IMR-90 (cell line): ENCODE measurements around the gene LYRM4. TPM values are rescaled to one million over a fixed set of nuclear protein-coding genes. Genes with fewer than 3 reads are reported as not detected.

Experiments used
- ATAC-seq: fragments of 200-7000 bp; cut with Tn5 transposase; 2 replicates; pipeline ENCODE4 v1.9.1; 2020; ENCODE audit warnings: low read depth, mild to moderate bottlenecking, moderate library complexity
- BruUV-seq: library from RNA; stranded (reverse); fragments of 400-500 nt; replicated peaks from 2 replicates; lab custom pipeline; 2021; lab: Mats Ljungman, UMichigan
- CTCF ChIA-PET: fragments of 300-600 bp; formaldehyde crosslinking; extraction: SDS; loops from one replicate; lab custom pipeline; 2021; ENCODE audit warnings: antibody characterized with exemption; lab: Yijun Ruan, JAX
- POLR2A ChIA-PET: fragments of 300-600 bp; sonication (Branson Sonifier 250); formaldehyde crosslinking; loops from one replicate; lab custom pipeline; 2022; ENCODE audit warnings: antibody characterized with exemption; ENCODE audit not compliant: unreplicated experiment; lab: Charles Lee
- DNase-seq: peaks from one replicate; pipeline ENCODE4 v3.0.0; 2013
- H2AFZ ChIP-seq: replicated peaks from 2 replicates; pipeline ENCODE3; 2013; ENCODE audit warnings: low read length, mild to moderate bottlenecking; ENCODE audit not compliant: poor library complexity
- H2AK5ac ChIP-seq: 2 replicates; pipeline ENCODE4 v1.6.1; 2013; ENCODE audit warnings: low read depth, low read length, inconsistent platforms
- H2AK9ac ChIP-seq: replicated peaks from 2 replicates; pipeline ENCODE3; 2013; ENCODE audit warnings: mild to moderate bottlenecking, low read depth, low read length, moderate library complexity; ENCODE audit not compliant: poor library complexity
- H2BK120ac ChIP-seq: 2 replicates; pipeline ENCODE4 v1.6.1; 2013; ENCODE audit warnings: low read depth, low read length, inconsistent platforms
- H2BK15ac ChIP-seq: 3 replicates; pipeline ENCODE4 v1.6.1; 2013; ENCODE audit warnings: low read depth, low read length, inconsistent platforms
- H2BK20ac ChIP-seq: 2 replicates; pipeline ENCODE4 v1.6.1; 2013; ENCODE audit warnings: low read depth, mild to moderate bottlenecking, inconsistent platforms, low read length, moderate library complexity
- H2BK5ac ChIP-seq: 2 replicates; pipeline ENCODE4 v1.6.1; 2013; ENCODE audit warnings: mild to moderate bottlenecking, low read depth, low read length, inconsistent platforms; ENCODE audit not compliant: poor library complexity, severe bottlenecking
- H3K14ac ChIP-seq: replicated peaks from 2 replicates; pipeline ENCODE4 v1.6.1; 2013; ENCODE audit warnings: low read depth, low read length, inconsistent platforms
- H3K18ac ChIP-seq: 2 replicates; pipeline ENCODE4 v1.6.1; 2013; ENCODE audit warnings: low read depth, low read length, control low read depth
- H3K23ac ChIP-seq: 2 replicates; pipeline ENCODE4 v1.6.1; 2013; ENCODE audit warnings: low read depth, low read length, inconsistent platforms
- H3K27ac ChIP-seq: 2 replicates; pipeline ENCODE4 v1.5.1; 2013; ENCODE audit warnings: mild to moderate bottlenecking, control low read depth, low read length; ENCODE audit not compliant: insufficient read depth
- H3K27me3 ChIP-seq: 2 replicates; pipeline ENCODE4 v1.6.1; 2013; ENCODE audit warnings: low read length; ENCODE audit not compliant: control insufficient read depth, insufficient read depth
- H3K36me3 ChIP-seq: 2 replicates; pipeline ENCODE4 v1.6.1; 2013; ENCODE audit warnings: low read length, mixed read lengths; ENCODE audit not compliant: control insufficient read depth, insufficient read depth
- H3K4ac ChIP-seq: 2 replicates; pipeline ENCODE4 v1.6.1; 2013; ENCODE audit warnings: low read depth, low read length, inconsistent platforms
- H3K4me1 ChIP-seq: 2 replicates; pipeline ENCODE4 v1.6.1; 2013; ENCODE audit warnings: low read length, mixed read lengths; ENCODE audit not compliant: control insufficient read depth, insufficient read depth
- H3K4me2 ChIP-seq: 2 replicates; pipeline ENCODE4 v1.6.1; 2013; ENCODE audit warnings: low read depth, mild to moderate bottlenecking, control low read depth, low read length, moderate library complexity
- H3K4me3 ChIP-seq: 2 replicates; pipeline ENCODE4 v1.5.1; 2013; ENCODE audit warnings: low read depth, mild to moderate bottlenecking, control low read depth, low read length, moderate library complexity; ENCODE audit not compliant: insufficient read depth
- H3K56ac ChIP-seq: 2 replicates; pipeline ENCODE4 v1.6.1; 2013; ENCODE audit warnings: low read length, inconsistent platforms; ENCODE audit not compliant: insufficient read depth; ENCODE audit errors: extremely low read depth
- H3K79me1 ChIP-seq, 2 experiments: 2 replicates each; pipeline ENCODE4 v1.6.1; 2013; ENCODE audit warnings: low read length in 2 of 2, inconsistent platforms in 1 of 2, low read depth in 1 of 2
- H3K9ac ChIP-seq: 2 replicates; pipeline ENCODE4 v1.6.1; 2013; ENCODE audit warnings: low read depth, low read length, control low read depth
- H3K9me1 ChIP-seq: 2 replicates; pipeline ENCODE4 v1.6.1; 2013; ENCODE audit warnings: low read length, inconsistent platforms; ENCODE audit not compliant: insufficient read depth
- H3K9me3 ChIP-seq: 2 replicates; pipeline ENCODE4 v1.6.1; 2013; ENCODE audit warnings: low read length; ENCODE audit not compliant: control insufficient read depth, insufficient read depth
- H4K20me1 ChIP-seq: 2 replicates; pipeline ENCODE4 v1.6.1; 2013; ENCODE audit warnings: low read length, inconsistent platforms; ENCODE audit not compliant: insufficient read depth
- H4K5ac ChIP-seq: 2 replicates; pipeline ENCODE4 v1.6.1; 2013; ENCODE audit warnings: mild to moderate bottlenecking, low read depth, low read length, control low read depth
- H4K8ac ChIP-seq, 2 experiments: 2 replicates each; pipeline ENCODE4 v1.6.1; 2013; ENCODE audit warnings: low read depth in 2 of 2, low read length in 2 of 2, control low read depth in 1 of 2, inconsistent platforms in 1 of 2
- H4K91ac ChIP-seq: 2 replicates; pipeline ENCODE4 v1.6.1; 2013; ENCODE audit warnings: low read depth, low read length, inconsistent platforms; ENCODE audit not compliant: insufficient read depth
- BHLHE40 ChIP-seq: fragments of 150-350 bp; IDR thresholded peaks from 2 replicates; pipeline ENCODE4 v1.6.1; 2016; ENCODE audit warnings: mild to moderate bottlenecking, low read depth, low read length
- CEBPB ChIP-seq: IDR thresholded peaks from 2 replicates; pipeline ENCODE4 v1.6.1; 2012; ENCODE audit warnings: low read depth, low read length, improper control_type of control experiment
- MXI1 ChIP-seq: IDR thresholded peaks from 2 replicates; pipeline ENCODE4 v1.6.1; 2012; ENCODE audit warnings: low read depth, mild to moderate bottlenecking, low read length, moderate library complexity, borderline replicate concordance
- NFE2L2 ChIP-seq: fragments of 150-350 bp; IDR thresholded peaks from 2 replicates; pipeline ENCODE4 v1.6.1; 2016; ENCODE audit warnings: low read depth, mild to moderate bottlenecking, low read length
- POLR2A ChIP-seq: IDR thresholded peaks from 2 replicates; pipeline ENCODE4 v1.6.1; 2012; ENCODE audit warnings: mild to moderate bottlenecking, low read depth, low read length
- RCOR1 ChIP-seq: IDR thresholded peaks from 2 replicates; pipeline ENCODE4 v1.6.1; 2012; ENCODE audit warnings: mild to moderate bottlenecking, low read length, improper control_type of control experiment; ENCODE audit not compliant: insufficient replicate concordance
- RFX5 ChIP-seq: IDR thresholded peaks from 2 replicates; pipeline ENCODE4 v1.8.0; 2012; ENCODE audit warnings: low read depth, mild to moderate bottlenecking, low read length, moderate library complexity
- SMC3 ChIP-seq: fragments of 150-350 bp; IDR thresholded peaks from 2 replicates; pipeline ENCODE4 v1.6.1; 2016; ENCODE audit warnings: low read depth, mild to moderate bottlenecking, antibody characterized with exemption, low read length, moderate library complexity
- WGBS, 2 experiments: methylation state at CpG; one replicate each; pipeline versions ENCODE4 v1.1.5 to v1.1.7; 2013; ENCODE audit warnings: missing lambda C conversion rate in 2 of 2; ENCODE audit not compliant: insufficient read length in 1 of 2; ENCODE audit errors: extremely low coverage in 2 of 2; 5-methylcytosine and 5-hydroxymethylcytosine counted together
- dilution Hi-C: fragments of 300-500 bp; cut with HindIII; formaldehyde crosslinking; loops from one replicate; pipeline ENCODE4 v1.14.3; 2018; ENCODE audit warnings: low sequenced_read_pairs; ENCODE audit not compliant: unreplicated experiment
- in situ Hi-C: fragments of 300-500 bp; cut with MboI; formaldehyde crosslinking; loops from 3 replicates; pipeline ENCODE4 v1.14.3; 2019; ENCODE audit warnings: low sequenced_read_pairs, inconsistent platforms, mixed read lengths
- intact Hi-C: fragments of 100-400 bp; cut with micrococcal nuclease; formaldehyde crosslinking; loops from 2 replicates; pipeline ENCODE4 v1.10.0; 2022
- polyA plus RNA-seq, 3 experiments: library from polyadenylated mRNA; depleted of rRNA; stranded (reverse); fragments of >200 nt; gene quantifications; 2 replicates each; pipeline ENCODE4 v1.2.3, GENCODE V29; 2012; ENCODE audit warnings: low replicate concordance in 1 of 3
- total RNA-seq: library from RNA; depleted of rRNA; stranded (reverse); fragments of >200 nt; gene quantifications from 2 replicates; pipeline ENCODE4 v1.2.3, GENCODE V29; 2012
- TF ChIP-seq, protein P1 (sequence below): conservative IDR thresholded peaks from 2 replicates; pipeline ENCODE4 v1.5.1; 2012; ENCODE audit warnings: mild to moderate bottlenecking, low read depth, low read length, improper control_type of control experiment

The LYRM4 gene
- total and polyA plus RNA-seq, 2 of the 4 experiments (the other 2 are of a cell fraction): 11.5 to 26.6 TPM

DNA sequence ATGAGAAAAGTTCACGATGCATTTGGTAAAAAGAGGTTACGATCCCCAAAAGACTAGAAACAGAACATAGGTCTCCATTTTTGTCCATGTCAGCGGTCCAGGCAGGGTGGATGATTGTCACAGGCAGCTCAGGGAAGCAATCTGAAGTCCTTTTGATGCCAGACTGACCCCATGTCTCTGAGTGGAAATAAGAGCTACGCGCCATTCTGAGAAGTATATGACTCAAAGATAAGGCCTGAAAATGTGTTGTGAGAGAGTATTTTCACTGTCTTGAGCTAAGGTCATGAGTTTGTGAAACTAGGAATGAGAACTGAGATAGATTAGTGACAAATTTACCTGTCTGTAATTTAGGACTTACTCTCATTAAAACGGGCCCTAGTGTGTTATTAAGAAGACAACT lies 69.5 kb downstream of the LYRM4 start:
- no peak overlapping the region for H2AK9ac ChIP-seq
- H3K4me1 ChIP-seq: peaks cover 9% of the 10 kb centered on the region
- no peak overlapping the region for H2AFZ ChIP-seq
- H3K9ac ChIP-seq: no peak overlapping the region
- peak overlapping the region; percentile 45 for H4K5ac ChIP-seq
- intact Hi-C loops: loop anchor here (2.0 kb wide), 1 partner anchor 18 kb away; no protein-coding TSS in a partner anchor
- H3K4me3 ChIP-seq: no peak overlapping the region
- H3K23ac ChIP-seq: no peak overlapping the region
- ATAC-seq (no peak; the same call in 1 of the 2 replicates), DNase-seq (peak; percentile 17)
- H2BK15ac ChIP-seq: peak overlapping the region; percentile 70; the same call in 1 of the 3 replicates
- H4K8ac ChIP-seq: 0 out of 4 replicates have a peak overlapping the region, but pooled peaks of 1 of the 2 experiments have one; percentile 18
- H3K9me1 ChIP-seq: peaks cover 9% of the 10 kb centered on the region
- TF ChIP-seq CEBPB (no peak), BHLHE40 (no peak), RCOR1 (no peak), NFE2L2 (no peak), RFX5 (no peak), SMC3 (no peak), MXI1 (no peak), POLR2A (no peak)
- TF ChIP-seq, protein P1, sequence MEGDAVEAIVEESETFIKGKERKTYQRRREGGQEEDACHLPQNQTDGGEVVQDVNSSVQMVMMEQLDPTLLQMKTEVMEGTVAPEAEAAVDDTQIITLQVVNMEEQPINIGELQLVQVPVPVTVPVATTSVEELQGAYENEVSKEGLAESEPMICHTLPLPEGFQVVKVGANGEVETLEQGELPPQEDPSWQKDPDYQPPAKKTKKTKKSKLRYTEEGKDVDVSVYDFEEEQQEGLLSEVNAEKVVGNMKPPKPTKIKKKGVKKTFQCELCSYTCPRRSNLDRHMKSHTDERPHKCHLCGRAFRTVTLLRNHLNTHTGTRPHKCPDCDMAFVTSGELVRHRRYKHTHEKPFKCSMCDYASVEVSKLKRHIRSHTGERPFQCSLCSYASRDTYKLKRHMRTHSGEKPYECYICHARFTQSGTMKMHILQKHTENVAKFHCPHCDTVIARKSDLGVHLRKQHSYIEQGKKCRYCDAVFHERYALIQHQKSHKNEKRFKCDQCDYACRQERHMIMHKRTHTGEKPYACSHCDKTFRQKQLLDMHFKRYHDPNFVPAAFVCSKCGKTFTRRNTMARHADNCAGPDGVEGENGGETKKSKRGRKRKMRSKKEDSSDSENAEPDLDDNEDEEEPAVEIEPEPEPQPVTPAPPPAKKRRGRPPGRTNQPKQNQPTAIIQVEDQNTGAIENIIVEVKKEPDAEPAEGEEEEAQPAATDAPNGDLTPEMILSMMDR: no peak
- dilution Hi-C loops: no loop called here
- H2BK120ac ChIP-seq: peak overlapping the region; percentile 66
- CTCF ChIA-PET: interaction anchor here (1.0 kb wide), 1 partner anchor 17 kb away, joined by 4 read pairs; no protein-coding TSS in a partner anchor
- in situ Hi-C loops: no loop called here
- no peaks in the 10 kb centered on the region for H3K9me3 ChIP-seq
- peak overlapping the region; percentile 86 for H2AK5ac ChIP-seq
- peak overlapping the region; percentile 20 for H2BK5ac ChIP-seq
- no peak overlapping the region for H3K56ac ChIP-seq
- no TSS peak for BruUV-seq
- H4K91ac ChIP-seq: peak overlapping the region; percentile 80
- peak overlapping the region; percentile 82 for H3K14ac ChIP-seq
- peak overlapping the region; percentile 90 for H3K18ac ChIP-seq
- H3K27me3 ChIP-seq: no peaks in the 10 kb centered on the region
- peak overlapping the region; percentile 72 for H3K4ac ChIP-seq
- POLR2A ChIA-PET: no interaction called here
- peak overlapping the region; percentile 80; the same call in 1 of the 2 replicates for H3K27ac ChIP-seq
- no peaks in the 10 kb centered on the region for H3K36me3 ChIP-seq
- peak overlapping the region; percentile 42; the same call in 1 of the 2 replicates for H3K4me2 ChIP-seq
- no peaks in the 10 kb centered on the region; the same call in 1 of the 2 replicates for H4K20me1 ChIP-seq
- peak overlapping the region; percentile 85; the same call in 1 of the 2 replicates for H2BK20ac ChIP-seq
- H3K79me1 ChIP-seq: peaks cover under 1 to 4% of the 10 kb centered on the region in 2 experiments; a peak in 2 of 4 replicates
- 82% methylated on average over 4 of the region's 6 CpGs; no CpG with 5 or more reads in 1 of the 2 experiments for WGBS, 2 experiments
